HL-60 (cell line): ENCODE measurements around the gene CLCNKA.

Experiments
- DNase-seq, 2 experiments: peaks; one replicate each; pipeline ENCODE4 v3.0.0-alpha.2; 2010 to 2020; ENCODE audit warnings: low read depth in 1 of 2, low spot score in 1 of 2
- H3K27ac ChIP-seq: fragments of 250-450 bp; sonication (Bioruptor Pico); replicated peaks from 2 replicates; pipeline ENCODE4 v1.5.1; 2020; ENCODE audit warnings: mild to moderate bottlenecking, moderate library complexity
- H3K27me3 ChIP-seq: fragments of 250-450 bp; sonication (Bioruptor Pico); 2 replicates; pipeline ENCODE4 v1.5.1; 2021; ENCODE audit warnings: mild to moderate bottlenecking, moderate library complexity; ENCODE audit not compliant: insufficient read depth, poor library complexity, severe bottlenecking
- H3K4me3 ChIP-seq: replicated peaks from 2 replicates; pipeline ENCODE4 v1.5.1; 2011; ENCODE audit warnings: mild to moderate bottlenecking, control low read depth, low read length; ENCODE audit not compliant: insufficient read depth
- GABPA ChIP-seq: IDR thresholded peaks from 2 replicates; pipeline ENCODE4 v1.6.1; 2012; ENCODE audit warnings: low read depth
- POLR2AphosphoS5 ChIP-seq: IDR thresholded peaks from 2 replicates; pipeline ENCODE4 v1.6.1; 2012; ENCODE audit warnings: low read depth
- SPI1 ChIP-seq: IDR thresholded peaks from 2 replicates; pipeline ENCODE4 v1.6.1; 2012; ENCODE audit warnings: low read depth, mild to moderate bottlenecking, borderline replicate concordance
- TF ChIP-seq, protein P1 (sequence below): IDR thresholded peaks from one replicate; pipeline ENCODE4 v1.5.1; 2011; ENCODE audit warnings: low read length, control low read depth, inconsistent platforms; ENCODE audit not compliant: insufficient read depth
- TF ChIP-seq, protein P2 (sequence below): IDR thresholded peaks from 2 replicates; pipeline ENCODE4 v1.6.1; 2012; ENCODE audit warnings: low read depth; ENCODE audit not compliant: insufficient replicate concordance

The CLCNKA gene

GRCh38 chr1:16083486-16083885, 61.6 kb downstream of the CLCNKA start:
- no peak overlapping the region for H3K4me3 ChIP-seq
- H3K27me3 ChIP-seq: no peaks in the 10 kb centered on the region
- H3K27ac ChIP-seq: no peak overlapping the region
- DNase-seq: no peak
- TF ChIP-seq SPI1 (no peak), POLR2AphosphoS5 (no peak), GABPA (no peak)
- TF ChIP-seq, protein P1, sequence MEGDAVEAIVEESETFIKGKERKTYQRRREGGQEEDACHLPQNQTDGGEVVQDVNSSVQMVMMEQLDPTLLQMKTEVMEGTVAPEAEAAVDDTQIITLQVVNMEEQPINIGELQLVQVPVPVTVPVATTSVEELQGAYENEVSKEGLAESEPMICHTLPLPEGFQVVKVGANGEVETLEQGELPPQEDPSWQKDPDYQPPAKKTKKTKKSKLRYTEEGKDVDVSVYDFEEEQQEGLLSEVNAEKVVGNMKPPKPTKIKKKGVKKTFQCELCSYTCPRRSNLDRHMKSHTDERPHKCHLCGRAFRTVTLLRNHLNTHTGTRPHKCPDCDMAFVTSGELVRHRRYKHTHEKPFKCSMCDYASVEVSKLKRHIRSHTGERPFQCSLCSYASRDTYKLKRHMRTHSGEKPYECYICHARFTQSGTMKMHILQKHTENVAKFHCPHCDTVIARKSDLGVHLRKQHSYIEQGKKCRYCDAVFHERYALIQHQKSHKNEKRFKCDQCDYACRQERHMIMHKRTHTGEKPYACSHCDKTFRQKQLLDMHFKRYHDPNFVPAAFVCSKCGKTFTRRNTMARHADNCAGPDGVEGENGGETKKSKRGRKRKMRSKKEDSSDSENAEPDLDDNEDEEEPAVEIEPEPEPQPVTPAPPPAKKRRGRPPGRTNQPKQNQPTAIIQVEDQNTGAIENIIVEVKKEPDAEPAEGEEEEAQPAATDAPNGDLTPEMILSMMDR: no peak
- TF ChIP-seq, protein P2, sequence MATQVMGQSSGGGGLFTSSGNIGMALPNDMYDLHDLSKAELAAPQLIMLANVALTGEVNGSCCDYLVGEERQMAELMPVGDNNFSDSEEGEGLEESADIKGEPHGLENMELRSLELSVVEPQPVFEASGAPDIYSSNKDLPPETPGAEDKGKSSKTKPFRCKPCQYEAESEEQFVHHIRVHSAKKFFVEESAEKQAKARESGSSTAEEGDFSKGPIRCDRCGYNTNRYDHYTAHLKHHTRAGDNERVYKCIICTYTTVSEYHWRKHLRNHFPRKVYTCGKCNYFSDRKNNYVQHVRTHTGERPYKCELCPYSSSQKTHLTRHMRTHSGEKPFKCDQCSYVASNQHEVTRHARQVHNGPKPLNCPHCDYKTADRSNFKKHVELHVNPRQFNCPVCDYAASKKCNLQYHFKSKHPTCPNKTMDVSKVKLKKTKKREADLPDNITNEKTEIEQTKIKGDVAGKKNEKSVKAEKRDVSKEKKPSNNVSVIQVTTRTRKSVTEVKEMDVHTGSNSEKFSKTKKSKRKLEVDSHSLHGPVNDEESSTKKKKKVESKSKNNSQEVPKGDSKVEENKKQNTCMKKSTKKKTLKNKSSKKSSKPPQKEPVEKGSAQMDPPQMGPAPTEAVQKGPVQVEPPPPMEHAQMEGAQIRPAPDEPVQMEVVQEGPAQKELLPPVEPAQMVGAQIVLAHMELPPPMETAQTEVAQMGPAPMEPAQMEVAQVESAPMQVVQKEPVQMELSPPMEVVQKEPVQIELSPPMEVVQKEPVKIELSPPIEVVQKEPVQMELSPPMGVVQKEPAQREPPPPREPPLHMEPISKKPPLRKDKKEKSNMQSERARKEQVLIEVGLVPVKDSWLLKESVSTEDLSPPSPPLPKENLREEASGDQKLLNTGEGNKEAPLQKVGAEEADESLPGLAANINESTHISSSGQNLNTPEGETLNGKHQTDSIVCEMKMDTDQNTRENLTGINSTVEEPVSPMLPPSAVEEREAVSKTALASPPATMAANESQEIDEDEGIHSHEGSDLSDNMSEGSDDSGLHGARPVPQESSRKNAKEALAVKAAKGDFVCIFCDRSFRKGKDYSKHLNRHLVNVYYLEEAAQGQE: no peak
